Mesenchymal stem cell (in vitro differentiated cells and primary cell): Measurements from ENCODE around the gene RASA3.

Source experiments
- DNase-seq: peaks from one replicate; pipeline ENCODE4 v3.0.0-alpha.2; 2013
- H2AFZ ChIP-seq: one replicate; pipeline ENCODE4 v1.6.1; 2013; ENCODE audit warnings: low read depth, mild to moderate bottlenecking, control low read depth, inconsistent platforms, low read length, moderate library complexity
- H2AK5ac ChIP-seq: 2 replicates; pipeline ENCODE4 v1.6.1; 2013; ENCODE audit warnings: low read length, moderate library complexity, mild to moderate bottlenecking, inconsistent platforms; ENCODE audit not compliant: severe bottlenecking
- H2BK120ac ChIP-seq: one replicate; pipeline ENCODE4 v1.6.1; 2013; ENCODE audit warnings: low read depth, mild to moderate bottlenecking, inconsistent platforms, low read length, moderate library complexity
- H2BK12ac ChIP-seq, 2 experiments: one replicate each; pipeline ENCODE4 v1.6.1; 2013; ENCODE audit warnings: inconsistent platforms in 2 of 2, low read length in 2 of 2, mild to moderate bottlenecking in 2 of 2, moderate library complexity in 2 of 2, control low read depth in 1 of 2
- H2BK15ac ChIP-seq: one replicate; pipeline ENCODE4 v1.6.1; 2013; ENCODE audit warnings: mild to moderate bottlenecking, low read depth, inconsistent platforms; ENCODE audit not compliant: poor library complexity, severe bottlenecking
- H2BK5ac ChIP-seq: 2 replicates; pipeline ENCODE4 v1.6.1; 2013; ENCODE audit warnings: low read depth, mild to moderate bottlenecking, low read length, control low read depth, inconsistent platforms; ENCODE audit not compliant: poor library complexity, severe bottlenecking
- H3K14ac ChIP-seq, 2 experiments: one replicate each; pipeline ENCODE4 v1.6.1; 2013; ENCODE audit warnings: inconsistent platforms in 2 of 2, low read length in 2 of 2, control low read depth in 1 of 2, mild to moderate bottlenecking in 1 of 2, moderate library complexity in 1 of 2
- H3K18ac ChIP-seq, 2 experiments: one replicate each; pipeline ENCODE4 v1.6.1; 2013; ENCODE audit warnings: inconsistent platforms in 2 of 2, low read length in 2 of 2, control low read depth in 1 of 2, low read depth in 1 of 2, mild to moderate bottlenecking in 1 of 2
- H3K23ac ChIP-seq, 2 experiments: one replicate each; pipeline ENCODE4 v1.6.1; 2013; ENCODE audit warnings: inconsistent platforms in 2 of 2, low read length in 2 of 2, mild to moderate bottlenecking in 2 of 2, moderate library complexity in 2 of 2, control low read depth in 1 of 2
- H3K27ac ChIP-seq: 2 replicates; pipeline ENCODE4 v1.5.1; 2013; ENCODE audit warnings: mild to moderate bottlenecking, moderate library complexity, low read length, control low read depth, inconsistent platforms; ENCODE audit not compliant: poor library complexity, severe bottlenecking
- H3K27me3 ChIP-seq, 2 experiments: 2 replicates each; pipeline versions ENCODE4 v1.6.1 to v1.7.0; 2013; ENCODE audit warnings: low read length in 2 of 2, mild to moderate bottlenecking in 2 of 2, moderate library complexity in 2 of 2, control low read depth in 1 of 2, inconsistent platforms in 1 of 2; ENCODE audit not compliant: control insufficient read depth in 1 of 2, insufficient read depth in 1 of 2
- H3K36me3 ChIP-seq, 2 experiments: 2 replicates each; pipeline versions ENCODE4 v1.6.1 to v1.7.0; 2013; ENCODE audit warnings: low read length in 2 of 2, control low read depth in 1 of 2, inconsistent platforms in 1 of 2, low read depth in 1 of 2, mild to moderate bottlenecking in 1 of 2; ENCODE audit not compliant: insufficient read depth in 2 of 2, control insufficient read depth in 1 of 2
- H3K4ac ChIP-seq, 2 experiments: one replicate each; pipeline ENCODE4 v1.6.1; 2013; ENCODE audit warnings: inconsistent platforms in 2 of 2, low read length in 2 of 2, mild to moderate bottlenecking in 2 of 2, moderate library complexity in 2 of 2, control low read depth in 1 of 2, low read depth in 1 of 2
- H3K4me1 ChIP-seq: 2 replicates; pipeline ENCODE4 v1.6.1; 2013; ENCODE audit warnings: low read depth, low read length, control low read depth; ENCODE audit not compliant: control insufficient read depth, insufficient read depth
- H3K4me2 ChIP-seq: 2 replicates; pipeline ENCODE4 v1.6.1; 2013; ENCODE audit warnings: low read length, mild to moderate bottlenecking, inconsistent platforms; ENCODE audit not compliant: poor library complexity, severe bottlenecking
- H3K4me3 ChIP-seq, 2 experiments: 2 replicates each; pipeline versions ENCODE4 v1.5.1 to v1.7.0; 2013; ENCODE audit warnings: low read length in 2 of 2, mild to moderate bottlenecking in 2 of 2, control low read depth in 1 of 2, low read depth in 1 of 2; ENCODE audit not compliant: insufficient read depth in 1 of 2
- H3K79me1 ChIP-seq: replicated peaks from 2 replicates; pipeline ENCODE4 v1.6.1; 2013; ENCODE audit warnings: mild to moderate bottlenecking, control low read depth, low read length, inconsistent platforms; ENCODE audit not compliant: poor library complexity, severe bottlenecking
- H3K9ac ChIP-seq: 2 replicates; pipeline ENCODE4 v1.7.0; 2013; ENCODE audit warnings: mild to moderate bottlenecking, low read length, moderate library complexity
- H3K9me3 ChIP-seq: 2 replicates; pipeline ENCODE4 v1.7.0; 2013; ENCODE audit warnings: mild to moderate bottlenecking, low read length; ENCODE audit not compliant: control insufficient read depth
- H4K8ac ChIP-seq: one replicate; pipeline ENCODE4 v1.6.1; 2013; ENCODE audit warnings: inconsistent platforms, mild to moderate bottlenecking, low read length, moderate library complexity
- H4K91ac ChIP-seq: one replicate; pipeline ENCODE4 v1.6.1; 2013; ENCODE audit warnings: mild to moderate bottlenecking, low read length, inconsistent platforms
- WGBS: methylation state at CpG from one replicate; pipeline ENCODE4 v1.1.7; 2013; ENCODE audit warnings: mixed read lengths; 5-methylcytosine and 5-hydroxymethylcytosine counted together

The RASA3 gene

GRCh38 chr13:113930671-113931637 is 201.5 kb downstream of the RASA3 start:
- peaks cover 2% of the 10 kb centered on the region for H3K79me1 ChIP-seq
- no peak overlapping the region for H3K4ac ChIP-seq
- DNase-seq = no peak
- H4K8ac ChIP-seq = no peak overlapping the region
- no peak overlapping the region for H3K9ac ChIP-seq
- WGBS = 96% methylated on average over 36 of the region's 36 CpGs
- H2AK5ac ChIP-seq = no peak overlapping the region
- no peak overlapping the region for H3K4me2 ChIP-seq
- H2BK120ac ChIP-seq = peak overlapping the region; percentile 39
- H3K18ac ChIP-seq = no peak overlapping the region
- H3K4me3 ChIP-seq = no peak overlapping the region
- H3K4me1 ChIP-seq = peaks cover 6% of the 10 kb centered on the region
- no peak overlapping the region for H2AFZ ChIP-seq
- H2BK5ac ChIP-seq = no peak overlapping the region
- H3K9me3 ChIP-seq = no peaks in the 10 kb centered on the region
- peaks cover 0 to 2% of the 10 kb centered on the region in 2 experiments for H3K36me3 ChIP-seq
- H3K23ac ChIP-seq = no peak overlapping the region
- no peaks in the 10 kb centered on the region for H3K27me3 ChIP-seq
- no peak overlapping the region for H4K91ac ChIP-seq
- H3K27ac ChIP-seq = no peak overlapping the region
- H3K14ac ChIP-seq = peak overlapping the region in 1 of 2 experiments; percentile 51
- peak overlapping the region; percentile 29 for H2BK15ac ChIP-seq
- peak overlapping the region in 1 of 2 experiments; percentile 29 for H2BK12ac ChIP-seq

DNA sequence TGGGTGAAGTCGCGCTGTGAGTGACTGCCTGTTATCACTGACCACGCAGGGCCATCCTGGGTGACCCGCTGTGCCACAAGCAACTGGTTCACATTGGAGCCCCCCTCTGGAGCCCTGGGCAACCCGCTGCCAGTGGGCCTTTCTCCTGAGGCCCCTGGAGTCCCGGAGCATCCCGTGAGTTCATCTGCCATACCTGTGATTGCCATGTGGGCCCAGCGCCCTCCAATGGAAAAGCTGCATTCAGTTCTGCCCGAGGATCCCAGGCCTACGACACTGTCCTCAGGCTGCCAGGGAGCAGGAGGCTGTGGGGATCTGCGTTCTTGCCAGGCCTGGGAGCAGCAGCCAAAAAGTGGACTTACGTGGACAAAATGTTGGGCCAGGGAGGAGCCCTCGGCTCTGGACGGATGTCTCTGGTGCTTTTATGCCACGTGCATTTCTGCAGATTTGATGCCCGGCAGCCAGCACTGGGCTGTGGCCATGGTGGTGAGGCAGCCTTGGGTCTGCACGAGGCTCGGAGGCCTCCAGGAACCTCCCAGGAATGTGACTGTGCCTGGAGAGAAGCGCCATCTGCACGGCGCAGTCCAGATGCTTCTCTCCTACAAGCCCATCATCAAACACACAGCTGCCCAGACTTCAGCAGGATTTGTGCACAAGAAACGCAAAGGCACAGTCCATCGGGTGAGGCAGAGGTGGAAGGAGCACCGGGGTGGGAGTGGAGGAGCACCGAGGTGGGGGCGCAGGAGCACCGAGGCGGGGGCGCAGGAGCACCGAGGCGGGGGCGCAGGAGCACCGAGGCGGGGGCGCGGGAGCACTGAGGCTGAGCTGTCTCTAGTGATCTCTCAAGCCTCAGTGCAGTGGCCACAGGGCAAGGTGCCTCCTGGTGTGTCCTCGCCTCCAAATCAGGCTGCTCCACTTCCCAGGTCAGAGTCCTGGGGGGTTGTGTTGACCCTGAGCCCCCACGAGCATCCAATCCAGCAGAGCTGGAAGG is 202.5 kb downstream of the RASA3 start:
- Histone ChIP-seq H3K27me3 (no peaks in the 10 kb centered on the region), H3K4me2 (no peak overlapping the region), H3K4me3 (no peak overlapping the region), H2BK12ac (peak overlapping the region; percentile 75 to 95), H3K9me3 (no peaks in the 10 kb centered on the region), H3K18ac (peak overlapping the region; percentile 75 to 83), H4K8ac (peak overlapping the region; percentile 69), H2BK5ac (no peak overlapping the region), H3K14ac (peak overlapping the region in 1 of 2 experiments; percentile 61), H3K79me1 (peaks cover 2% of the 10 kb centered on the region), H3K36me3 (peaks cover 0 to 2% of the 10 kb centered on the region in 2 experiments), H3K9ac (peak overlapping the region; percentile 60), H4K91ac (peak overlapping the region; percentile 94), H2AK5ac (no peak overlapping the region), H3K27ac (no peak overlapping the region), H3K23ac (no peak overlapping the region), H3K4ac (peak overlapping the region; percentile 35 to 83), H3K4me1 (peaks cover 6% of the 10 kb centered on the region), H2BK15ac (peak overlapping the region; percentile 95), H2AFZ (no peak overlapping the region), H2BK120ac (peak overlapping the region; percentile 35)
- WGBS = 92% methylated on average over 37 of the region's 38 CpGs
- no peak for DNase-seq

DNA sequence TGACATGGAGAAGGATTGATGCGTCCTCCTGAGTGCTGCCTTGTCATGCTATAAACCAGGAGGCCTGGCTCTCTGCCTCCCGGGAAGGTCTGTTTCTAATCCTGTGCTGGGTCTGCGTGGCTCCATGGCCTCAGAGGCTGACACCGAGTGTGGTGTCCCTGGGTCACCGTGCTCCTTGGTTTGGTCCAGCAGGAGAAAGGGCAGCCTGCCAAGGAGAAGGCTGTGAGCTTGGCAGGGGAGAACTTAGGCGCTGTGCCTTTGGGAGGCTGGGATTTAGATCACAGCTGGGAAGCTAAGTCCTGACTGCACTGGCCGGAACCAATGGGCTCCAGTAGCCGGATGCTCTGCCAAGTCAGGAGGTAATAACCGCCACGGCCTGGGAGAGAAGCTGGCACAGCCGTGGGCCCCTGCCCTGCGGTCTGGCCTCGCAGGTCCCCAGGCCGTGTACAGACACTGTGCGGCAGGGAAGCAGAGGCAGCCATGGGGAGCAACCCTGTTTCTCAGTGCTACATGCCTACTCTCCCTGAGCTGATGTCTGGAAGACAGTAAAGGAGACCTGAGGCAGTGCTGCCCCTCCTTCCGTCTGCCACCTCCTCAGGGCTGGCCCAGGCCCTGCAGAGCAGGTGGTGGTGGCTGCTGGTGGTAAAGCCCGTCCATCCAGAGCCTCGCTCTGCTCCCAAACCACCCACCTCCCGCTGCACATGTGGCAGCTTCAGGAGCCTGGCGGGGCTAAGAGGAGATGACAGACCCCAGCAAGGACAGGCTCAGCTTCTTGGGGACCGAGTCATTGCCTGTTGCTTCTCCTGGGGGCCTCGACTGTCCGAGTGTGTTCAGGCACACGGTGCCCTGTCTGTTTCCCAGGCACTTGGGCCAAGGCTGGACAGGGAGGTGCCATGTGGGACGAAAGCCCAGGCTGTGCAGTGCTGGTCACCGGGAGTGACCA is 203.5 kb downstream of the RASA3 start:
- peaks cover 0 to 2% of the 10 kb centered on the region in 2 experiments for H3K27me3 ChIP-seq
- H3K4me3 ChIP-seq = peak overlapping the region in 1 of 2 experiments; percentile 45
- WGBS = 80% methylated on average over 26 of the region's 26 CpGs
- peak overlapping the region; percentile 94 for H4K91ac ChIP-seq
- H3K9ac ChIP-seq = peak overlapping the region; percentile 60
- peaks cover 4% of the 10 kb centered on the region for H3K4me1 ChIP-seq
- peak overlapping the region; percentile 90 for H2BK120ac ChIP-seq
- peak overlapping the region; percentile 75 to 83 for H3K18ac ChIP-seq
- no peaks in the 10 kb centered on the region for H3K79me1 ChIP-seq
- no peak overlapping the region for H2AFZ ChIP-seq
- peak; percentile 62 for DNase-seq
- H3K9me3 ChIP-seq = no peaks in the 10 kb centered on the region
- no peak overlapping the region for H2AK5ac ChIP-seq
- peaks cover 0 to under 1% of the 10 kb centered on the region in 2 experiments for H3K36me3 ChIP-seq
- H3K27ac ChIP-seq = no peak overlapping the region
- no peak overlapping the region for H3K4me2 ChIP-seq
- peak overlapping the region; percentile 69 for H4K8ac ChIP-seq
- peak overlapping the region; percentile 95 for H2BK15ac ChIP-seq
- peak overlapping the region in 1 of 2 experiments; percentile 57 for H3K14ac ChIP-seq
- no peak overlapping the region for H3K23ac ChIP-seq
- peak overlapping the region; percentile 71 to 88 for H3K4ac ChIP-seq
- peak overlapping the region; percentile 75 to 95 for H2BK12ac ChIP-seq
- no peak overlapping the region for H2BK5ac ChIP-seq
